ENCODE measurements around the gene CEACAM4. TPM values are rescaled to one million over a fixed set of nuclear protein-coding genes. Genes with fewer than 3 reads are reported as not detected.

The CEACAM4 gene
- total RNA-seq = not detected in 2 replicates

DNA sequence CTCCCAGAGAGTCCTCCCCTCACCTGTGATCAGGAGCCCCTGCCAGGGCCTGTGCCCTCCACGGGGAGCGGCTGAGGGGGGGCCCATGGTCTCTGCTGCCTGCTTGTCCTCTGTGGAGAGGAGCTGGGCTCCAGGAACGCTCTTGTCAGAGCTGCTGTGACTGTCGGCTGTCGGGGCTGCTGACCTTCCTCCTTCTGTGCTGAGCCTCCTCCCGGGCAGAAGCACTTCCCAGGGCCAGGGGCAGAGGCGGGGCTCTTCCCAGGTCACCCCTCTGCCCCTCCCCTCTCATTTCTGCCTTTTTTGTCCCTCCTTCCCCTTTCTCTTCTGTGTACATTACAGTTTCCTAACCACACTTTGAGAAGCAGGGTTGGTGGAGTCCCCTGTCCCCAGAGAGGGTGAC, at the start of gene CEACAM4:
Gene CEACAM4 (minus strand): TSS at position 198 of the 400 bp plus-strand sequence. CDS start 111 bp downstream, at position 87.

GRCh38 chr19:41575998-41576397, 50.9 kb downstream of the CEACAM4 start, which contains the start of gene CEACAM21:
Gene CEACAM21 (plus strand): TSS chr19:41576166. CDS start chr19:41576275, 109 bp downstream.

Other genes starting within 250 kb of the CEACAM4 start
- 8.0 TPM in 2 replicates for gene EXOSC5, start 229.7 kb downstream of the CEACAM4 start, total RNA-seq
- 24.8 and 30.6 TPM in 2 replicates for gene BCKDHA, start 229.3 kb downstream of the CEACAM4 start, total RNA-seq
- 0.71 and 2.3 TPM in 2 replicates for gene B3GNT8, start 199.7 kb downstream of the CEACAM4 start, total RNA-seq
- 30.2 and 30.6 TPM in 2 replicates for gene DMAC2, start 187.2 kb downstream of the CEACAM4 start, total RNA-seq
- 0.09 TPM in 1 of 2 replicates, not detected in the other for gene ERICH4, start 183.9 kb downstream of the CEACAM4 start, total RNA-seq
- gene CEACAM21, start 50.9 kb downstream of the CEACAM4 start, total RNA-seq = not detected in 2 replicates
- not detected in 2 replicates for gene CEACAM7, start 61.2 kb upstream of the CEACAM4 start, total RNA-seq
- not detected in 2 replicates for gene CEACAM5, start 81.6 kb upstream of the CEACAM4 start, total RNA-seq
- gene CEACAM6, start 128.5 kb upstream of the CEACAM4 start, total RNA-seq = not detected in 2 replicates
- not detected in 2 replicates for gene CEACAM3, start 169.5 kb upstream of the CEACAM4 start, total RNA-seq
- gene LYPD4, start 217.6 kb upstream of the CEACAM4 start, total RNA-seq = not detected in 2 replicates
- not detected in 2 replicates for gene DMRTC2, start 218.0 kb upstream of the CEACAM4 start, total RNA-seq
- gene RPS19, start 233.2 kb upstream of the CEACAM4 start, total RNA-seq = 1,503 and 2,258 TPM in 2 replicates